Measurements from ENCODE around the gene MS4A8.
"Not testable (repeated sequence)": the region's sequence is repeated elsewhere in the genome, so short reads cannot be mapped to it uniquely, and the experiment has no call there.

MS4A8 gene

GRCh38 chr11:60699284-60699691 lies at the start of gene MS4A8:
Gene MS4A8 (plus strand): TSS chr11:60699612. CDS start chr11:60700861, 1,249 bp downstream.
- DNase-seq (ENCODE audit: low read depth in 3 of 3), result no peak

DNA sequence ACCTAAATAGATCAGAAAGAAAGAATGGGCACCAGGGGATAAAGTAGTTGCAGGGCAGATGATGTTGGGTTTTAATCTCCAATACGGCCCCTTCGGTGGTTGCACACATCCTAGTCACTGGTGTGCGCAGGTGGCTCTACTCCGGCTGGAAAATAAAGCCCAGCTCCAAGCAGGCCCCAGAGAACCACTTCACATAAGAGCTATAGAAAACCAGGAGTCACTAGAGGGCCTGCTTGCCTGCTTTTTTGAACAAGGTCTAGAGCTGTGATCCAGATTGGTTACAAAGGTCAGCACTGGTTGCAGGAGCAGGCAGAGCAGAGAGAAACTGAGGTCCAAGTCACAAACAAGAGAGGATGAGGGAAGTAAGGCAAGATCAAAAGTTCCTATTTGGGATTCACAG lies 41.5 kb upstream of the MS4A8 start:
- DNase-seq (ENCODE audit: low read depth in 3 of 3), result no peak

GRCh38 chr11:60658409-60658808 lies 41.0 kb upstream of the MS4A8 start:
- no peak for DNase-seq (ENCODE audit: low read depth in 3 of 3)

DNA sequence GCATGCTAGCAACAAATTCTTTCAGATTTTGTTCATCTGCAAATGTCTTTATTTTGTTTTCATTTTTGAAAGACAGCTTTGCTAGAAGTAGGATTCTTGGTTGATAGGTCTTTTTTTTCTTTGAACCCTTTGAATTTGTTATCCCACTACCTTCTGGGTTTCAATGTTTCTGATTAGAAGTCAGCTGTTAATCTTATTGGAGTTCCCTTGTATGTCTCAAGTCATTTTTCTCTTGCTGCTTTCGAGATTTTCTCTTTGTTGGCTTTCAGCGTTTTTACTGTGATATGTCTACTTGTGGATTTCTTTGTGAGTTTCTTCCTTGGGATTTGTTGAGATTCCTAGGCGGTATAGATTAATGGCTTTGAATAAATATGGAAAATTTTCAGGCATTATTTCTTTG lies 27.2 kb upstream of the MS4A8 start:
- no peak for DNase-seq (ENCODE audit: low read depth in 3 of 3)

GRCh38 chr11:60678231-60678630 lies 21.2 kb upstream of the MS4A8 start:
- DNase-seq (ENCODE audit: low read depth in 3 of 3), result not testable (repeated sequence)

GRCh38 chr11:60679879-60680278 lies 19.5 kb upstream of the MS4A8 start:
- DNase-seq (ENCODE audit: low read depth in 3 of 3), result no peak

GRCh38 chr11:60680455-60681119 lies 18.8 kb upstream of the MS4A8 start:
- DNase-seq (ENCODE audit: low read depth in 3 of 3), result no peak

DNA sequence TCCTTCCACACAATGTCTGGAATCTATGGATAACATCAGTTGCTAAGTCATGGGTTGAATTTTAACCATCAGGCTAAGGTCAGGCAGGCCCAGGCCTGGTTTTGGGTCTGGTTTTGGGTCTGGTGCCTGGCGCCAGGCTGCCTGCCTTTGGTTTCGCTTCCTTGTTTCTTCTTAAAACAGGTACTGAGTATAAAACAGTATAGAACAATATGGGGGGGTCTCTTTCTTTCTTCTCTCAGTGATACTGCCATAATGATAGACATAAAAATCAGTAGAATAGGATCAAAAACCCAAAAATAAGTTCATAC lies 14.9 kb upstream of the MS4A8 start:
- not testable (repeated sequence) for DNase-seq (ENCODE audit: low read depth in 3 of 3)

- DNase-seq (ENCODE audit: low read depth in 3 of 3), result no peak
Measured at GRCh38 chr11:60691661-60692060, 7.8 kb upstream of the MS4A8 start.

- DNase-seq (ENCODE audit: low read depth in 3 of 3), result no peak
Measured at GRCh38 chr11:60699936-60700335, 524 bp downstream of the MS4A8 start.

GRCh38 chr11:60700689-60701468 lies 1.5 kb downstream of the MS4A8 start:
- DNase-seq (ENCODE audit: low read depth in 3 of 3), result no peak

DNA sequence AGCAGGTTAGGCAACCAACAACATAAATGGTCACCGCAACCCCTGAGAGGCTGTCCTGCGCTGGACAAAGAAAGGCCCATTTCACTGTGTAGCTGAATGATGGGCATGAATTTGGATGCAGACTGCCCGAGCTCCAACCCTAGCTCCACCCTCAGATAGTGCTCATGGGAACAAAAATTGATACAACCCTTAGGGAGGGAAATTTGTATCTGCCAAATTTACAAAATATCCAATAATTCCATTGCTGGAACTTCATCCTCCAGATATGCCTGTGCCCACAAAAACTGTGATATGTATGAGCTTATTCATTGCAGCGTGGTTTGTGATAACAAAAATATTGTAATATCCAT lies 2.0 kb downstream of the MS4A8 start:
- DNase-seq (ENCODE audit: low read depth in 3 of 3), result no peak

GRCh38 chr11:60703374-60703773 lies 4.0 kb downstream of the MS4A8 start:
- no peak for DNase-seq (ENCODE audit: low read depth in 3 of 3)

DNA sequence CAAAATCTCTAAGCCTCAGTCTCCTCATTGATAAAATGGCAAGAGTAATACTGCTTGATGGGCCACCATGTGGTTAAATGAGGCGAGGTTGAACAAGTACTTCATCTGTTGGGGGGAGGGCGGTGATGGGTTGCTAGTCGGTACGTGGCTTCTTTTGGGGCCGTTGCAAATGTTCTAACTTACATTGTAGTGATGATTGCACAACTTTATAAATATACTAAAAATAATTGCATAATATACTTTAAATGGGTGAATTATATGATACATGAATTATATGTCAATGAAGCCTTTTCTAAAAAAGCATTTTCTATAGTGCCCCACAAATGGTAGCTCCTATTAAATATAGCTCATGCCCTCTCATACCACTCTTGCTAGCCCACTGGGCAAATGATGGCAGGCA lies 6.5 kb downstream of the MS4A8 start:
- no peak for DNase-seq (ENCODE audit: low read depth in 3 of 3)

DNA sequence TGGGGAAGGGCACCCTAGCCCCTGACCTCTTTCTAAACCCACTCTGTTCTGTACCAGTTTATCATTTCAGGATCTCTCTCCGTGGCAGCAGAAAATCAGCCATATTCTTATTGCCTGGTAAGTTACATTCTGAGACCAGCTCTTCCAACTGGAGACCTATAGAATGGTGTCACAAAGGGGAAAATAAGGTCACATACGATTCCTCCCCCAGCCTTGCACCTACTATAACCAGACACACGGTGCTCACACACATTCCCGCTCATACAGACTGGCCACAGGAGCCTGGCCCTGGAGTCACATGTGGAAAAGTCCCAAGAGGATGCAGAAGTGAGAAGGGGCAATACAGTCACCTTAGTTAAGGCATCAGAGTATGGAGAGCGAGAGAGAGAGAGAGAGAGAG lies 7.5 kb downstream of the MS4A8 start:
- DNase-seq (ENCODE audit: low read depth in 3 of 3), result no peak

- DNase-seq (ENCODE audit: low read depth in 3 of 3), result no peak
Measured at GRCh38 chr11:60710482-60710881, 11.1 kb downstream of the MS4A8 start.

DNA sequence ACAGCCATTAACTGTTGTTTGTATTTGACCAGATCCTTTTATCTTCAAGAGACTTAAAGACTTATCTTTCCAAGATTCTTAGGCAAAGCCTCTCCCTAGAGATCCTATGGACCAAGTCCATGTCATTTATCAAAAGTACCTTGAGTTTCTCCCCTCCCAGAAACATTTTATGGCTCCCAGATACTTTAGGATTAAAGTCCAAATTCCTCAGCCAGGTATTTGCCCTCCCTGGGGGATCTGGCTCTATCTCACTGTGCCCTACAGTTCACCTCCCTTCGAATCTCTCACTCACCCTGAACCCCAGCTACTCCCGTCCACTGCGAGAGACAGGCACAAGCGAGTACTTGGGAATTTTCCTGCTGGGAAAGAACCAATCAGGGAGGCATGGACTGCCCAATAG lies 11.9 kb downstream of the MS4A8 start:
- DNase-seq (ENCODE audit: low read depth in 3 of 3), result no peak

DNA sequence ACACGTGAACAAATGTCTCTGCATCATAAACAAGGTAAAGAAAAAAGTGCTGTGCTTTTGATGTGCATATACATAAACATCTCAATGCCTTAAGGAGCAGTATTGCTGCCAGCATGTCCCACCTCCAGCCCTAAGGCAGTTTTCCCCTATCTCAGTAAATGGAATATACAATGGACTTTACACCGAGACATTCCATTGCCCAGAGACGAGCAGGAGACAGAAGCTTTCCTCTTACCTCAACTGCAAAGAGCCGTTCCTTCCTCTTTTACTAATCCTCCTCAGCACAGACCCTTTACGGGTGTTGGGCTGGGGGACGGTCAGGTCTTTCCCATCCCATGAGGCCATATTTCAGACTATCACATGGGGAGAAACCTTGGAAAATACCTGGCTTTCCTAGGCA lies 14.0 kb downstream of the MS4A8 start:
- DNase-seq (ENCODE audit: low read depth in 3 of 3), result not testable (repeated sequence)

DNA sequence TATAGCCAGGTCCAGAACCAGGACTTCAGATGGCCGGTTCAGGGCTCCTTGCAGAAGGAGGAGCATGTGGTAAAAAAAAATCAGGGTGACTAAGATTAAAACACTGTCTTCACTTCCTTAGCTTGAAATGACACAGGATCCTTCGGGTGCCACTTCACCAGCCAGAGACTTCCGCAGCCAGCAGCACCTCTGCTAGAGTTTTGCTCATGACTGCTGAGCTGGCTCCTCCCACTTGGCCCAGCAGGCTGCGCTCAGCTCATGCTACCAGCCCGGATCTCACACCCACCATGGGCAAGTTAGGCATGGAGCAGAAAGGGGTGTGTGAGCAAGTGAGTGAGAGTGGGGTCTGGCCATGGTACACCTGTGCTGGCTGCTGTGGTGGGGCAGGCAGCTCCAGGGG lies 18.5 kb downstream of the MS4A8 start:
- DNase-seq (ENCODE audit: low read depth in 3 of 3), result no peak

DNA sequence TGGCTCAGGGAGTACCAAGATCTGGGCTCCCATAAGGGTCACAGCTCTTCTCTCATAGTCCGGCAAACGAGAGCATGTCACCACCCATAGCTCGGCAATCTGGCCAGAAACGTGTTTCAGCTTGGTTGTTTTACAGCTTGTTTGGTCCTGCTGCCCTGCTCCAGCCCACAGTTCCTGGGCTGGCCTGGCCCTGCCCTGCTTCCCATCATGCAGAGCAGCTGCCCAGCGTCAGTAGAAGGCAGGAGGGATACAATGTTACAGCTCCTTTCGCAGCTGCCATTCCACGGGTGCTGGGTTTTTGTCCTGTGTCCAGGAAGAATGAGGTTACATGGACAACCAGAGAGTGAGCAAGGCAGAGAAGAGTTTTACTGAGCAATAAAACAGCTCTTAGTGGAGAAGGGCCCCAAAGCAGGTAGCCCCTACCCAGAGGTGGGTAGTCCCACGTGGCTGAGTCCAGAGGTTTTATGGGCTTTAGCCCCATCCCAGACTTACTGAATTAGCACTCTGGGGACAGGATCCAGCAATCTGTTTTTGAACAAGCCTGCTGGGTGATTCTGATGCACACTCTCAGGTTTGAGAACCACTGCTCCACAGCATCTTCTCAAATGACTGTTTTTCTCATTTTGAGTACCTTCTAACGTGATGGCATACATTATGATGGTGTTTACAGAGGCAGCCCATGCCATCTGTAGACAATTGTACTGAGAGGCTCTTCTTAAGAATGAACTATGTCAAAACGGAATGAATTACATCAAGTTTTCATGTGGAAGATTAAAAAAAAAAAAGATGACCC lies 19.3 kb downstream of the MS4A8 start:
- DNase-seq (ENCODE audit: low read depth in 3 of 3), result no peak

- DNase-seq (ENCODE audit: low read depth in 3 of 3), result no peak
Measured at GRCh38 chr11:60719391-60719790, 20.0 kb downstream of the MS4A8 start.

DNA sequence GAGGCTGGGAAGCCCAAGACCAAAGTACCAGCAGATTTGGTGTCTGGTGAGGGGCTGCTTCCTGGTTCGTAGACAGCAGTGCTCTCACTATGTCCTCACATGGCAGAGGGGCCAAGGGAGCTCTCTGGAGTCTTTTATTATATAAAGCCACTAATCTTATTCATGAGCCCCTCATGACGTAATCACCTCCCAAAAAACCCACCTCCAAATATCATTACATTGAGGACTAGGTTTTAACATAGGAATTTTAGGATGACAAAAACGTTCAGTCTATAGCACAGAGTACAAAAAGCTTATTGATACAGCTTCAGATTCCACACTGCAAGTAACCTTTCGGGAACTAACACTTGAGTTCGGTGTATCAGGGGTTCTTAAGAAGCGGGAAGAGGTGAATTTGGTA lies 21.0 kb downstream of the MS4A8 start:
- no peak for DNase-seq (ENCODE audit: low read depth in 3 of 3)

GRCh38 chr11:60724420-60724819 lies 25.0 kb downstream of the MS4A8 start, which contains the start of gene MS4A18:
Gene MS4A18 (plus strand): TSS chr11:60724720.
- no peak for DNase-seq (ENCODE audit: low read depth in 3 of 3)
